Fibroblast of skin of left biceps (primary cell): ENCODE measurements around the gene CD244.

ENCODE experiments used
- DNase-seq, 2 experiments: peaks; one replicate each; pipeline ENCODE4 v3.0.0-alpha.2; 2013; ENCODE audit warnings: low read depth in 2 of 2

The CD244 gene

GRCh38 chr1:160781186-160781766 is 81.4 kb downstream of the CD244 start:
- DNase-seq: no peak

DNA sequence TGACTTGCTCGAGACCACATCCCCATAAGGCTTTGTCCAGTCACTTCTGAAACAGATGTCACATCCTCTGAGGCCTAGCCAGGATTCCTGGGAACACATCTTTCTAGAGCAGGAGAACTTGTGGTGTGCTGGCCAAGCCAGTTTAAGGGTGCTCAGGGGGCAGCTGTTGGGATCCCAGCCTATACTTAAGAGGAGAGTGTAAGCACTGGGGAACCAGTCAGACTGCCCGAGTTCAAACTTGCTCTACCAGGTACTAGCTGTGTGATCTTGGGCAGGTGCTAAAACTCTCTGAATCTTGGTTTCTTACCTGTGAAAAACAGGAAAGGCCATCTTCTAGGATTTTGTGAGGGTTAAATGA is 82.3 kb downstream of the CD244 start:
- no peak for DNase-seq
